Uterus (tissue), 2 donors: ENCODE measurements around the gene MCAT.

Experiments
- POLR2A ChIP-seq, 2 donors: fragments of 450-650 bp; IDR thresholded peaks; one replicate each; pipeline ENCODE4 v1.6.1; 2016; ENCODE audit warnings: antibody characterized with exemption in 2 of 2, mild to moderate bottlenecking in 1 of 2, moderate library complexity in 1 of 2
- TF ChIP-seq, protein P1 (sequence below), 4 experiments: fragments of 200-600 bp in 2 of 4; fragments of 450-650 bp in 2 of 4; sonication (generic) in 2 of 4; IDR thresholded peaks; one replicate each; pipeline ENCODE4 v1.5.1; 2016 to 2019; ENCODE audit warnings: antibody characterized with exemption in 4 of 4, mild to moderate bottlenecking in 2 of 4, moderate library complexity in 1 of 4

DNA sequence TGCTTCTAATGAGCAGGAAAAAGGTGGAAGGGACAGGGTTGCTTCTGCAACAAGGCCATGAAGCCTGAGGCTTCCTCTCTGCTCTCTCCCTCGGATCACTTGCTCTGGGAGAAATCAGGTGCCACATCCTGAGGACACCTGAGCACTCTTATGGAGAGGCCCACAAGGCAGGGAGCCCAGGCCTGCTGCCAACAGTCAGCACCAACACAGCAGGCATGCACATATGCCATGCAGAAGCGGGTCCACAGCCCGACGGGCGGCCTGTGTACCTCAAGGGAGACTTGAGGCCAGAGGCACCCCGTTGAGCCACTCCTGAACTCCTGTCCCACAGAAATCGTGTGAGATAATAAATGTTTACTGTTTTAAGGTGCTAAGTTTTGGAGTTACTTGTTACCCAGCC lies 34.3 kb upstream of the MCAT start:
- TF ChIP-seq POLR2A (IDR thresholded peaks at IDR 0.05), result no peak
- TF ChIP-seq, protein P1, sequence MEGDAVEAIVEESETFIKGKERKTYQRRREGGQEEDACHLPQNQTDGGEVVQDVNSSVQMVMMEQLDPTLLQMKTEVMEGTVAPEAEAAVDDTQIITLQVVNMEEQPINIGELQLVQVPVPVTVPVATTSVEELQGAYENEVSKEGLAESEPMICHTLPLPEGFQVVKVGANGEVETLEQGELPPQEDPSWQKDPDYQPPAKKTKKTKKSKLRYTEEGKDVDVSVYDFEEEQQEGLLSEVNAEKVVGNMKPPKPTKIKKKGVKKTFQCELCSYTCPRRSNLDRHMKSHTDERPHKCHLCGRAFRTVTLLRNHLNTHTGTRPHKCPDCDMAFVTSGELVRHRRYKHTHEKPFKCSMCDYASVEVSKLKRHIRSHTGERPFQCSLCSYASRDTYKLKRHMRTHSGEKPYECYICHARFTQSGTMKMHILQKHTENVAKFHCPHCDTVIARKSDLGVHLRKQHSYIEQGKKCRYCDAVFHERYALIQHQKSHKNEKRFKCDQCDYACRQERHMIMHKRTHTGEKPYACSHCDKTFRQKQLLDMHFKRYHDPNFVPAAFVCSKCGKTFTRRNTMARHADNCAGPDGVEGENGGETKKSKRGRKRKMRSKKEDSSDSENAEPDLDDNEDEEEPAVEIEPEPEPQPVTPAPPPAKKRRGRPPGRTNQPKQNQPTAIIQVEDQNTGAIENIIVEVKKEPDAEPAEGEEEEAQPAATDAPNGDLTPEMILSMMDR (IDR thresholded peaks at IDR 0.05), result no peak
